HUES64 (cell line): ENCODE results near the gene TMEM187.
"Not testable (repeated sequence)": the region's sequence is repeated elsewhere in the genome, so short reads cannot be mapped to it uniquely, and the experiment has no call there.

ENCODE experiments used
- H3K27ac ChIP-seq: 2 replicates; pipeline ENCODE4 v1.7.0; 2013; ENCODE audit warnings: low read depth, low read length, inconsistent platforms
- H3K27me3 ChIP-seq: 2 replicates; pipeline ENCODE4 v1.6.1; 2013; ENCODE audit warnings: mild to moderate bottlenecking, low read length; ENCODE audit not compliant: insufficient read depth
- H3K36me3 ChIP-seq: 2 replicates; pipeline ENCODE4 v1.6.1; 2013; ENCODE audit warnings: mild to moderate bottlenecking, low read length; ENCODE audit not compliant: insufficient read depth
- H3K4me1 ChIP-seq: 2 replicates; pipeline ENCODE4 v1.6.1; 2013; ENCODE audit warnings: mild to moderate bottlenecking, low read length, moderate library complexity; ENCODE audit not compliant: insufficient read depth
- H3K4me3 ChIP-seq: 2 replicates; pipeline ENCODE4 v1.5.1; 2013; ENCODE audit warnings: mild to moderate bottlenecking, low read length, moderate library complexity
- H3K9ac ChIP-seq: 2 replicates; pipeline ENCODE4 v1.6.1; 2013; ENCODE audit warnings: mild to moderate bottlenecking, low read depth, low read length
- H3K9me3 ChIP-seq: 2 replicates; pipeline ENCODE4 v1.6.1; 2013; ENCODE audit warnings: low read depth, low read length; ENCODE audit not compliant: insufficient read depth
- WGBS: fragments of 150-250, 120-280 bp; methylation state at CpG from one replicate; pipeline ENCODE4 v1.1.7; 2013; ENCODE audit warnings: missing lambda C conversion rate; 5-methylcytosine and 5-hydroxymethylcytosine counted together

TMEM187 gene

DNA sequence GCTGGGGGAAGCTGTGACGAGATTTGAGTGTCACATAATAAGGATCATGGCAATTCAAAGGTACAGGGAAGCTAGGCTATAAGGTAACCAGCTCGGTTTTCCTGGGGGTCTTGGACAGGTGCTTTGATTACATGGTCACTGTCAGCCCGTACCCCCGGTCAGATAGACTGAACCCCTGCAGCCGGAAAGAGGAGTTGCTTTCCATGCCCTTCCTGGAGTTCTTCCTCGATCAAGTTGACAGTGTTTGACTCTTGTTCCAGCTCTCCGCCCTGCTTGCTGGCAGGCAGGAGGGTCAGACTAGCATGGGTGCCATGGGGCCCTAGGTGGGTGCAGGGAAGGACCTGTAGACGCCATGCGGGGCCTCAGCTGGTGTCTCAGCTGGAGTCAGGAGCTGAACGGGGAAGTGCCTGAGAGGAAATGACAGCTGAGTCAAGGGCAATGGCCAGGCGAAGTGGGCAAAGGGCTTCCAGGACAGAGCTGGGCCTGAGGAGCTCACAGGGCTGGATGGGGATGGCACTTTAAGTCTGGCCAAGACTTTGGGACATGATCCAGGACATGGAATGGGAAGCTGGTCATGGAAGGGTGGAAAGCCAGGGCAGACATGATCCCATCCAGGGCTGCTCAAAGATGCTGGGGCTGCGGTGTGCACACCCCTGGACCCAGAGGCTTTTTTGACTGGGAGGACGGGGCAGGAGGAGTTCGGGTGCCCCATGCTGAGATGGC lies 1.6 kb downstream of the TMEM187 start:
- WGBS: 89% methylated on average over 14 of the region's 14 CpGs
- peak overlapping the region; percentile 100; the same call in 1 of the 2 replicates for H3K9ac ChIP-seq
- H3K27me3 ChIP-seq: no peaks in the 10 kb centered on the region
- no peaks in the 10 kb centered on the region for H3K4me1 ChIP-seq
- no peak overlapping the region for H3K27ac ChIP-seq
- no peaks in the 10 kb centered on the region for H3K9me3 ChIP-seq
- H3K36me3 ChIP-seq: peaks cover 2% of the 10 kb centered on the region; the same call in 1 of the 2 replicates
- no peak overlapping the region for H3K4me3 ChIP-seq

DNA sequence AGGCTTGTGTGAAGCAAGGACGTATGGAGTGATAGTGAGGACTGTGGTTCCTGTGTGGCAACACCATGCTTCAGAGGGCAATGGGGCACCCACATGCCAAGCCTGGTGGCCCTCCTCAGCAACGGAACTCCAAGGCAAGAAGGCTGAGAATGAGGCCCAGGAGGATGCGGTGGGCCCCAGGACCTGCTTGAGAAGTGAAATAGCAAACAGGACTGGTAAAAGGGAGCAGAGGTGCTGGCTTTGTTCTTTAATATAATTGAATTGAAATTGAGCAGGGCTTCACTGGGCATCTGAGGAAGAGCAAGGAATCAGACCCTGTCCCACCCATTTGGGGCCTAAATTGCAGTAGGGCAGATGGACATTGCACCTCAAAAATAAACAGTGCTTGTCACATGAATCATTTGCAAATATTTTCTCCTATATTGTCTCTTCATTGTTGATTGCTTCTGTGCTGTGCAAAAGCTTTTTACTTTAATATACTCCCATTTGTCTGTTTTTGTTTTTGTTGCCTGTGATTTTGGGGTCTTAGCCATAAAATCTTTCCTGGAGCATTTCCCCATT lies 2.3 kb downstream of the TMEM187 start:
- 77% methylated on average over 3 of the region's 3 CpGs for WGBS
- Histone ChIP-seq H3K4me3 (no peak overlapping the region), H3K9me3 (no peaks in the 10 kb centered on the region), H3K4me1 (no peaks in the 10 kb centered on the region), H3K36me3 (no peaks in the 10 kb centered on the region), H3K9ac (no peak overlapping the region), H3K27me3 (no peaks in the 10 kb centered on the region), H3K27ac (no peak overlapping the region)

DNA sequence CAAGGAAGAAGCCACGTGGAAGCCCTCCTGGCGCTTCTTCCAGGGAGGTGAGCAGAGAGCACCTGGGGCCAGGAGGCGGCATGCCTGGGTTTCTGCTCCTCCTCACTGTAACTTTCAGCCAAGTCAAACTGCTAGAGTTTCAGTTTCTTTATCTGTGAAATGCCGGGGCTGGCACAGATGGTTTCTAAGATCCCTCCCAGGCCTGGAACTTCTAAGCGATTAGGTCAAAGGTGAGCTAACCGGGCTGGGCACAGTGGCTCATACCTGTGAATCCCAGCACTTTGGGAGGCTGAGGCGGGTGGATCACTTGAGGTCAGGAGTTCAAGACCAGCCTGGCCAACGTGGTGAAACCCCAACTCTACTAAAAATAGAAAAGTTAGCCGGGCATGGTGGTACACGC lies 7.8 kb downstream of the TMEM187 start:
- 96% methylated on average over 7 of the region's 10 CpGs for WGBS
- not testable (repeated sequence) for H3K36me3 ChIP-seq, H3K27ac ChIP-seq, H3K27me3 ChIP-seq, H3K9ac ChIP-seq, H3K9me3 ChIP-seq, H3K4me3 ChIP-seq, H3K4me1 ChIP-seq

DNA sequence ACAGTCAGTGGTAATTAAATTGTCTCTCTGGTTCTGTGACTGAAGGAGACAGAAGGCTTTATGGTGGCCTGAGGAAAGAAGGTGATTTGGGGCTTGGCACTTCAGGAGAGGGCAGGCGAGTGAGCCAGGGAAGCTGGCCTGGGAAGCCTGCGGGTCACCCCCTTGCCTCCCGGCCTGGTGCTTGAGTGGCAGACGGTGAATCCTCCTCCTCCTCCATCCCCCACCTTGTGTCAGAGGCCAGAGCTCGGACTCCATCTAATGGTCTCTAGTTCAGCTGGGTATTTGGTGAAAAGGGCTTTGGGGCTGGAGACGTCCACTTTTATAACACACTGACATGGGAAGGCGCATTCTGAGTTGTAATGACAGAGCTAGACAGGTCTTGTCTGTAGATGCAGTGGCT lies 8.7 kb downstream of the TMEM187 start:
- Histone ChIP-seq H3K27ac (no peak overlapping the region), H3K9ac (no peak overlapping the region), H3K9me3 (no peaks in the 10 kb centered on the region), H3K4me1 (no peaks in the 10 kb centered on the region), H3K27me3 (no peaks in the 10 kb centered on the region), H3K36me3 (no peaks in the 10 kb centered on the region), H3K4me3 (no peak overlapping the region)
- 87% methylated on average over 4 of the region's 7 CpGs for WGBS

DNA sequence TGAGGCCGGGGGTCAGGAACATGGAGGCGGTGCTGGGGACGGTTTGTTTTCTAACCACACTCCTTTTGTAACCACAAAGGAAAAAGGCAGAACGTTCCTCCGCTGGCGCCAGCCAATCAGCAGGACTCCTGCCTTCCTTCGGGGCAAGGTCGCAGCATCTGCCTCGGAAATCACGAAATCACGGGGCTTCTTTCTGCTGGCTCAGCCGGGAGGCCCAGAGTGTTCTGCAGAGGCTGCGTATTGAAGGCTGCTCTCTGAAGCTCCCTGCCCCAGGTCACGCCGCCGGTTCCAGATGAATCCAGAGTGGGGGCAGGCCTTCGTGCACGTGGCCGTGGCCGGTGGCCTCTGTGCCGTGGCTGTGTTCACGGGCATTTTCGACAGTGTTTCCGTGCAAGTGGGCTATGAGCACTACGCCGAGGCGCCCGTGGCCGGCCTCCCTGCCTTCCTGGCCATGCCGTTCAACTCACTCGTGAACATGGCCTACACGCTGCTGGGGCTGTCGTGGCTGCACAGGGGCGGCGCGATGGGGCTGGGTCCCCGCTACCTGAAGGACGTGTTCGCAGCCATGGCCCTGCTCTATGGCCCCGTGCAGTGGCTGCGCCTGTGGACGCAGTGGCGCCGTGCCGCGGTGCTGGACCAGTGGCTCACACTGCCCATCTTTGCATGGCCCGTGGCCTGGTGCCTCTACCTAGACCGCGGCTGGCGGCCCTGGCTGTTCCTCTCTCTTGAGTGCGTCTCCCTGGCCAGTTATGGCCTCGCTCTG lies 9.4 kb downstream of the TMEM187 start:
- H3K36me3 ChIP-seq: no peaks in the 10 kb centered on the region
- H3K27ac ChIP-seq: no peak overlapping the region
- WGBS: 95% methylated on average over 52 of the region's 52 CpGs
- H3K4me3 ChIP-seq: no peak overlapping the region
- H3K27me3 ChIP-seq: no peaks in the 10 kb centered on the region
- H3K9me3 ChIP-seq: no peaks in the 10 kb centered on the region
- no peak overlapping the region for H3K9ac ChIP-seq
- no peaks in the 10 kb centered on the region for H3K4me1 ChIP-seq

DNA sequence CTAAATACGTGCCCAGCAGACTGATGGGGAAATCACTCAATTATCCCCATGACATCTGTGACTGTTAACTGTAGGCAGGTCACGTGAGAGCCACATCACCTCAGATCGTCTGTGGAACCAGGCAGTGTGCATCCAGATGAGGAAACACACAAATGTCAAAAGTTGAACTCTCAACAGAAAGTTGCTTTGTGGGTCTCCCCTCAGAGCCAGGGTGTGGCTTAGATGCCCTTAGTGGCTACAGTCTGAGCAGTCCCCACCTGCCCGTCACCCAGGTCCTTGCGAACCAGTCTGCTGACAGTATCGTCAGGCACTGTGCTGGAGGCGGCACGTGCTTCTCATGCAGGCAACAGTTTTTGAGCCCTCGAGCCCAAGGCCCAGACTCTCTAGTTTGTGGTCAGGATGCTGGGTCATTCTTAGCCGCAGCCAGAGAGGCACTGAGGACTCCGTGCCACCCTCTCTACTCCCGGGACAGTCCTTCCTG lies 10.8 kb downstream of the TMEM187 start:
- H3K4me3 ChIP-seq: no peak overlapping the region
- no peak overlapping the region for H3K27ac ChIP-seq
- no peak overlapping the region for H3K9ac ChIP-seq
- H3K9me3 ChIP-seq: no peaks in the 10 kb centered on the region
- H3K36me3 ChIP-seq: no peaks in the 10 kb centered on the region
- H3K27me3 ChIP-seq: no peaks in the 10 kb centered on the region
- no peaks in the 10 kb centered on the region for H3K4me1 ChIP-seq
- WGBS: 95% methylated on average over 12 of the region's 12 CpGs

DNA sequence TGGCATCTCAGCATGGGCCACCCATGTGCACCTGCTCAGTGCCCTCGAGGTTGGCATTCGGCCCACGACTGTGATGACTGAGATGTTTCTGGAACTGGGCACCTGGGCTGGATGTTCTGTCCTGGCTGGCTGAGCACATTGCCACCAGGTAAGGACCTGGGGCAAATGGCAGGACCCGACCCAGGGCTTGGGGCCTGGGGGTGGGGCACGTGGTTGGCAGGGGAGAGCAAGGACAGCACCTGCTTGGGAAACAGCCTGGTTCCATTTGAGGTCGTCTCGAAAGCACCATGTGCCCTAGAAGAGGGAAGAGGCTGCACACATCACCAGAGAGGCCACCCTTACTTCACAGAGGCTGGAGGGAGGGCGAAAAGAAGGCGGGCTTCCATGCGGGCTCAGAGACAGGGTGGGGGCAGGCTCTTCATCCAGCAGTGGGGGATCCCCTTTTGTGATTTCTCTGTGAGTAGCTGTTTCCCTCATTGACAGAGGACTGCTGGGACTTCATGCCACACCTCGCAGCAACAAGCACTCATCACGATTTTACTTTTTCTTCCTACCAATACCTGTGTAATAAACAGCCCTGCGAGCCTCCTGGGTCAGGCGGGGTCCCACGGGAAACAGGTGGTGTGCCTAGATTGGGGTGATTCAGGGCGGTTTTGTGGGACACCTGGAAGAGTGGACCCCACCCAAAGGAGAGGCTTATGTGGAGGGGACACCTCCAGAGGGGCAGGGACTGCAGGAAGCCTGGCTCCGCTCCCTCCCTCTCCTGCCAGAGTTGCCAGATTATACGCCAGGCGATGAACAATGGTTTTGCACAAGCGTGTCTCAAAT lies 12.0 kb downstream of the TMEM187 start:
- 87% methylated on average over 18 of the region's 20 CpGs for WGBS
- Histone ChIP-seq H3K27me3 (no peaks in the 10 kb centered on the region), H3K9me3 (no peaks in the 10 kb centered on the region), H3K4me3 (no peak overlapping the region), H3K36me3 (no peaks in the 10 kb centered on the region), H3K27ac (no peak overlapping the region), H3K4me1 (no peaks in the 10 kb centered on the region), H3K9ac (no peak overlapping the region)

DNA sequence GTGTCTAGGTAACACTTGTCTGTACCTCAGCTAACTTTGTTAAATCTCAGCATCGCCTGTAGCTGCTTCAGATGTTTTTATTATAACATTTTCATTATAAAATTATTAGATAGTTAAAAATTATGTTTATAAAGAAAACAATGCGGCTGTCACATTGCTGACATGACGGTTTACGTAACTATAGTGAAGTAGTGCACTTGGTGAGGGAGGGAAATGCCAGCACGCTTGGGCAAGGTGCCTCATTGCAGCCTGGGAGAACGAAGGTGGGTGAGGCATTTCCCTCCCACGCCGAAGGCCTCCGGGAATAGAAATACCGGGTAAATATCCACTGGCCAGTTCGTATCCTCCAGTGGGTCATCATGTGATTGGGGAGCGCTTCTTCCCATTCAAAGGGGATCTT lies 15.9 kb downstream of the TMEM187 start:
- Histone ChIP-seq H3K27me3 (no peaks in the 10 kb centered on the region), H3K36me3 (no peaks in the 10 kb centered on the region), H3K27ac (no peak overlapping the region), H3K4me1 (no peaks in the 10 kb centered on the region), H3K4me3 (no peak overlapping the region), H3K9me3 (no peaks in the 10 kb centered on the region), H3K9ac (no peak overlapping the region)
- WGBS: 93% methylated on average over 11 of the region's 12 CpGs

DNA sequence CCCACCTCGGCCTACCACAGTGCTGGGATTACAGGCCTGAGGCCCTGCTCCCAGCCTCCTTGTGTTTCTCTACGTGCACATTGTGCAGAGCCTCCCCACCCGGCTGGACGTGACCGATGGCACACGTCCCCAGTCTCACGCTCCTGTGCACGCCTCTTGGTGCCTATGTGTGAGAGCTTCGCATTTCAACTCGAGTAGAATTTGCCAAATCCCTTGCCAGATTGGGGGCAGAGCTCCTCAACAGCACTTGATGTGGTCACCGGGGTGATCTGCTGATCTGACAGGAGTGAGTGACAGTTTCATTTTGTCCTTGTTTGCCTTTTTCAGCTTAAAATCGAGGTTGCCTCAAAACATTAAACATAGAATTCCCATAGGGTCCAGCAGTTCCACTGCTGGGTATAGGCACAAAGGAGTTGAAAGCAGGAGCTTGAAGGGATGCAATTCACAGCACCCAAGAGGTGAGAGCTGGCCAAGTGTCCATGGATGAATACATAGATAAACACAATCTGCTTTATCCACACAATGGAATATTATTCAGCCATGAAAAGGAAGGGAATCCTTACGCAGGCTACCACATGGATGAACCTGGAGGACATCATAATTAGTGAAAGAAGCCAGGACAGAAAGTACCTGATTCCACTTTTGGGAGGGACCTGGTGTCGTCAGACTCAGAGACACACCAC lies 17.6 kb downstream of the TMEM187 start:
- Histone ChIP-seq H3K27ac (no peak overlapping the region), H3K9ac (no peak overlapping the region)

DNA sequence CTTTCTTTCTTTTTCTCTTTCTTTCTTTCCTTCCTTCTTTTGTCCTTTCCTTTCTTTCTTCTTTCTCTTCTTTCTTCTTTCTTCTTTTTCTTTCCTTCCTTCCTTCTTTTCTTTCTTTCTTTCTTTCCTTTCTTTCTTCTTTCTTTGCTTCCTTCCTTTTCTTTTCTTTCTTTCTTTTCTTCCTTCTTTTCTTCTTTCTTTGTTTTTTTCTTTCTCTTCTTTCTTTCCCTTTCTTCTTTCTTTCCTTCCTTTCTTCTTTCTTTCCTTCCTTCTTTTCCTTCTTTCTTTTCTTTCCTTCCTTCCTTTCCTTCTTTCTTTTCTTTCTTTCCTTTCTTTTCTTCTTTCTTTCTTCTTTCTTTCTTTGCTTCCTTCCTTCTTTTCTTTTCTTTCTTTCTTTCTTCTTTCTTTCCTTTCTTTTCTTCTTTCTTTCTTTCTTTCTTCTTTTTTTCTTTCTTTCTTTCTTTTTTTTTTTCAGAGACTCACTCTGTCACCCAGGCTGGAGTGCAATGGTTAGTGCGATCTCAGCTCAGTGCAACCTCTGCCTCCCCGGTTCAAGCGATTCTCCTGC lies 18.5 kb downstream of the TMEM187 start:
- H3K4me1 ChIP-seq: no peaks in the 10 kb centered on the region
- 95% methylated on average over 3 of the region's 3 CpGs for WGBS

More for the DNA sequence above, 17.6 kb downstream of the TMEM187 start:
- Histone ChIP-seq H3K9me3 (no peaks in the 10 kb centered on the region), H3K27me3 (no peaks in the 10 kb centered on the region), H3K4me3 (no peak overlapping the region), H3K4me1 (no peaks in the 10 kb centered on the region), H3K36me3 (no peaks in the 10 kb centered on the region)
- WGBS: 96% methylated on average over 13 of the region's 14 CpGs

More for the DNA sequence above, 18.5 kb downstream of the TMEM187 start:
- Histone ChIP-seq H3K9ac (no peak overlapping the region), H3K9me3 (no peaks in the 10 kb centered on the region), H3K4me3 (no peak overlapping the region), H3K27ac (no peak overlapping the region), H3K27me3 (no peaks in the 10 kb centered on the region), H3K36me3 (no peaks in the 10 kb centered on the region)
